ENCODE data around the gene FAM177B.

DNA sequence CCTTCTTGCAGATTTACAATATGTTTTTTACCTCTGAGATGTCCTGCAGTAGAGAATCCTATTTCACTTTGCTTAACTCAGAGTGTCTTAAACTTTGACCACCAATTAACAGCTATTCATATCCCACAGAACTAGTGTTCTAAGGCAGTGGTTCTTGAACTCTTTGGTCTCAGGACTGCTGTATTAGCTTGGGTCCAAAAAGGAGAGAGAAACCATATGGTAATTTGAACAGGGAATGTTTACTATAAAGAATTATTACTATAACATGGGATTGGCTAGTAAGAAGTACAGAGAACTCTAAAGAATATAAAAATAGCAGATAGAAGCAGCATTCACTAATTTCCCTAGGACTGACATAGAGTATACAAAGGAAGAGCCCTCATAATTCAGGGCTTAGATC lies 31.6 kb downstream of the FAM177B start:
- TF ChIP-seq, protein P1, sequence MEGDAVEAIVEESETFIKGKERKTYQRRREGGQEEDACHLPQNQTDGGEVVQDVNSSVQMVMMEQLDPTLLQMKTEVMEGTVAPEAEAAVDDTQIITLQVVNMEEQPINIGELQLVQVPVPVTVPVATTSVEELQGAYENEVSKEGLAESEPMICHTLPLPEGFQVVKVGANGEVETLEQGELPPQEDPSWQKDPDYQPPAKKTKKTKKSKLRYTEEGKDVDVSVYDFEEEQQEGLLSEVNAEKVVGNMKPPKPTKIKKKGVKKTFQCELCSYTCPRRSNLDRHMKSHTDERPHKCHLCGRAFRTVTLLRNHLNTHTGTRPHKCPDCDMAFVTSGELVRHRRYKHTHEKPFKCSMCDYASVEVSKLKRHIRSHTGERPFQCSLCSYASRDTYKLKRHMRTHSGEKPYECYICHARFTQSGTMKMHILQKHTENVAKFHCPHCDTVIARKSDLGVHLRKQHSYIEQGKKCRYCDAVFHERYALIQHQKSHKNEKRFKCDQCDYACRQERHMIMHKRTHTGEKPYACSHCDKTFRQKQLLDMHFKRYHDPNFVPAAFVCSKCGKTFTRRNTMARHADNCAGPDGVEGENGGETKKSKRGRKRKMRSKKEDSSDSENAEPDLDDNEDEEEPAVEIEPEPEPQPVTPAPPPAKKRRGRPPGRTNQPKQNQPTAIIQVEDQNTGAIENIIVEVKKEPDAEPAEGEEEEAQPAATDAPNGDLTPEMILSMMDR (conservative IDR thresholded peaks at IDR 0.05; ENCODE audit: low read depth, low read length), result no peak
- no peak for TF ChIP-seq EZH2 (IDR thresholded peaks at IDR 0.05; ENCODE audit: low read length, unreplicated experiment)
- TF ChIP-seq EZH2phosphoT487 (IDR thresholded peaks at IDR 0.05; ENCODE audit: borderline replicate concordance, low read length), result no peak

Measured in PC-3 (cell line).